Lower leg skin (tissue), 3 donors: ENCODE measurements around the gene INO80D.

ENCODE experiments used
- CTCF ChIP-seq, 3 donors: fragments of 450-650 bp; IDR thresholded peaks; one replicate each; pipeline ENCODE4 v1.5.1; 2016; ENCODE audit warnings: antibody characterized with exemption in 3 of 3, mild to moderate bottlenecking in 3 of 3, moderate library complexity in 2 of 3
- POLR2A ChIP-seq, 2 donors: fragments of 450-650 bp; IDR thresholded peaks; one replicate each; pipeline ENCODE4 v1.6.1; 2016 to 2017; ENCODE audit warnings: antibody characterized with exemption in 2 of 2, mild to moderate bottlenecking in 1 of 2, moderate library complexity in 1 of 2

- TF ChIP-seq POLR2A (IDR thresholded peaks at IDR 0.05) (peak in 1 of 2 donors; percentile 6), CTCF (IDR thresholded peaks at IDR 0.05) (no peak)
Observed at GRCh38 chr2:206084439-206084869, 1.5 kb downstream of the INO80D start.
